GM21390 (cell line): Measurements from ENCODE around the gene ARID4A.
A peak's percentile ranks its signal among the peaks of the same experiment; 100 is the strongest.
"Not testable (repeated sequence)": the region's sequence is repeated elsewhere in the genome, so short reads cannot be mapped to it uniquely, and the experiment has no call there.

ENCODE experiments used
- ATAC-seq: cut with Tn5 transposase; IDR thresholded peaks from one replicate; pipeline ENCODE4 v1.9.1; 2021; ENCODE audit not compliant: unreplicated experiment

The ARID4A gene

GRCh38 chr14:58288106-58288792 lies 10.1 kb upstream of the ARID4A start:
- ATAC-seq: no peak

DNA sequence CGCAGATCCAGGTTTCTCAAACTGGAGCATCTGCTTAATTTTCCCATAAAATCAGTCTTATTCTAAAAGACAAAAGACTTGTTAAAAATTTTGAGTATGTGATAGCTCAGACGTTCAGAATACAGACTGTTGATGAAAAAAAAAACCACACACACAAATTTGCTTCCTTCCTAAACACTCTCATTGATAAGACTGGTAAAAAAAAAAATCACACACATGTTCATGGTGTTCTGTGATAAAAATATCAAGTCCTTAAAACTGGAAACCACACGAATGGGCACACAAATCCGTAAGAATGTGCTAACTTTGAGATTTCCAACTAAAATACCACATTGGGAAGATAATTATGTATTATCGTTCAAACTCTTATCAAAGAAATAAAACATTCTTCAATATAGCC lies 6.7 kb upstream of the ARID4A start:
- no peak for ATAC-seq

GRCh38 chr14:58292187-58292586 lies 6.2 kb upstream of the ARID4A start:
- ATAC-seq: no peak

GRCh38 chr14:58294201-58294600 lies 4.2 kb upstream of the ARID4A start:
- ATAC-seq: no peak

- no peak for ATAC-seq
Measured at GRCh38 chr14:58296726-58297125, 1.6 kb upstream of the ARID4A start.

GRCh38 chr14:58297412-58297761 lies 968 bp upstream of the ARID4A start:
- ATAC-seq: no peak

GRCh38 chr14:58297762-58298476 lies 436 bp upstream of the ARID4A start:
- ATAC-seq: peak; percentile 83

- no peak for ATAC-seq
Measured at GRCh38 chr14:58299401-58300330, 1.3 kb downstream of the ARID4A start.

DNA sequence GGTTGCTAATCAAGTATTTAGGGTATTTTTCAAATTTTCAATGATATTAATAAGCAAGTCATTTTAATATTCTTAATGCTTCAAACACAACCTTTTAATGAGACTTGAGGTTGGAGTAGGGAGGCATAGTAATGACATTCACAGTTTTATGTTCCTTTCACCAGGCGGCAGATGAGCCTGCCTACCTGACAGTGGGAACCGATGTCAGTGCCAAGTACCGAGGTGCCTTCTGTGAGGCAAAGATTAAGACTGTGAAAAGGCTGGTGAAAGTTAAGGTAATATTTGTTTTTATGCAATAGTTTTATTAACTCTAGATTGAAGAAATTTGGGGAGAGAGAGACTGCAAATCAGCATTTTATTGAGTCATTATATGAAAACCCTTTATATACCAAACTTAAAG lies 3.1 kb downstream of the ARID4A start:
- no peak for ATAC-seq

DNA sequence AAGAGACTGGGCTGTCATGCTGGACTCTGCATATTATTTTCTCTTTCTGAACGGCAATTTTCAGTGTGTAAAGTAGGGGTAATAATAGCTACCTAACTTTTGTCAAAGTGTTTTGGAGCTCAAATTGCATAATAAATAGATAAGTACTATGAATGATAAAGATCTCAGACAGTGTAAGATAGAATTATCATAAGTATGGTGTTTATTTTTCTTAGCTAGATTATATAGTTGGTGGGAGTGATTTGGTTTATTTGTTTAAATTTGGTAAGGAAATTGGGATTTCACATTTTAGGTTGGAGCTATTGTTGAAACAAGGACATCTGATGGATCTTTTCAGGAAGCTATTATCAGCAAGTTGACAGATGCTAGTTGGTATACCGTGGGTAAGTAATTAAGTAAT lies 7.4 kb downstream of the ARID4A start:
- no peak for ATAC-seq

DNA sequence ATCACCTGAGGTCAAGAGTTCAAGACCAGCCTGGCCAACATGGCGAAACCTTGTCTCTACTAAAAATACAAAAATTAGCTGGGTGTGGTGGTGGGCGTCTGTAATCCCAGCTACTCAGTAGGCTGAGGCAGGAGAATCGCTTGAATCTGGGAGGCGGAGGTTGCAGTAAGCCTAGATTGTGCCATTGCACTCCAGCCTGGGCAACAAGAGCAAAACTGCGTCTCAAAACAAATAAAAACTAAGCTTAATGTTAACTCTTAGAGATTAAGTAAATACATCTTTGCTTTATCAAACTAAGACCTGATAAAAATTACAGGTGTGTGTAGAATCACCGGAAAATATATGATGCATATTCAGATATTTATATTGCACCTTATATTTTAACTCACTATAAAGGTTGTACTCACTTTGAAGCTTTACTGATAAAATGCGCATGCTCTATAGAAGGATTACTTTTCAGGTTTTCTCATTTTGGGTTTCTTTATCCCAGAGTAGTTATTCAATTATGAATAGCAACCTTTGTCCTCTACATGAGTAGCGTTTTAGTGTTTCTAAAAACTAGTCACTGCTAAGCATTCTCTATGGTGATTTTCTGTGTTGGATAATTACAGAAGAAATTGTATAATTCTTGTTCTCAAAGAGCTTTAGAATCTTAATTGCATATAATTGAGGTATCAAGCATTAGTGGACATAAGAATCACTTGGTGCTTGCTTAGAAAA lies 9.4 kb downstream of the ARID4A start:
- no peak for ATAC-seq

GRCh38 chr14:58309086-58309485 lies 10.7 kb downstream of the ARID4A start:
- no peak for ATAC-seq

DNA sequence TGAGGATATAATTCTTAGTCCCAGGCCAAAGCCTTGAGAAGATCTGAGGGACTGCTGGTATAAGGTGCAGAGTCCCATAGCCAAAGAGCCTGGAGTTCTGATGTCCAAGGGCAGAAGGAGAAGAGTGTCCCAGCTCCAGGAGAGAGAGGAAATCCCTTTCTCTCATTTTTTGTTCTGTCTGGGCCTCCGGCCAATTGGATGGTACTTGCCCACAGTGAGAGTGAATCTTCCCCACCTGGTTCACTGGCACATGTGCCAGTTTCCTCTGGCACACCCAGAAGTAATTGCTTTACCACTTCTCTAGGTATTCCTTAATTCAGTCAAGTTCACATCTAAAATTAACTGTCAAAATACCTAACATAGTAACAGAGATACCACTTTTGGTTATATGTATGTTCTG lies 15.3 kb downstream of the ARID4A start:
- no peak for ATAC-seq

- no peak for ATAC-seq
Measured at GRCh38 chr14:58315606-58316005, 17.3 kb downstream of the ARID4A start.

GRCh38 chr14:58327019-58327418 lies 28.7 kb downstream of the ARID4A start:
- ATAC-seq: no peak

DNA sequence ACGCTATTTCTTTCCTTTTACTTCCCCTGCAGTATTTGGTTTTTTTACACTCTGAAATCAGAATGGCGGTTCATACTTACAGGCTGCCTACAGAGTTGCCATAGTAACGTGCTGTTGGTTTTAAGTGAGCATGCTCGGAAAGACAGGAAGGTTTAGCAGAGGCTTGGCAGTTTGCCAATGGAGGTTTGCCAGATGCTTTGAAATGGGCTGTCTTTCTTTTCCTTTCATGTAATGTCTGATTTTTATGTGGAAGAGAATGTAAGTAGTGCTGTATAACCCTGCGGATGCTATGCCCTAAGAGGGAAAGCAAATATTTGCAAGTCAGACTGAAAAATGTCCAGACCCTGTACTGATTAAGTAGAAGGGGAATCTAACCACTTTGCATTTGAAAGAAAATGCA lies 32.8 kb downstream of the ARID4A start:
- peak; percentile 96 for ATAC-seq

- ATAC-seq: no peak
Measured at GRCh38 chr14:58332561-58332960, 34.2 kb downstream of the ARID4A start.

DNA sequence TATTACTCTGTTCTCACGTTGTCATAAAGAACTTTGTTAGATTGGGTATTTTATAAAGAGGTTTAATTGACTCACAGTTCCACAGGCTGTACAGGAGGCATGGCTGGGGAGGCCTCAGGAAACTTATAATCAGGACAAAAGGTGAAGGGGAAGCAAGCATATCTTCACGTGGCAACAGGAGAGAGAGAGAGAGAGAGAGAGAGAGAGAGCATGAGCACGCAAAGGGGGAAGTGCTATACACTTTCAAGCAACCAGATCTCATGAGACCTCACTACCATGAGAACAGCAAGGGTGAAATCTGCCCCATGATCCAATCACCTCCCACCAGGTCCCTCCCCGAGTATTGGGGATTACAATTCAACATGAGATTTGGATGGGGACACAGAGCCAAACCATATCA lies 41.3 kb downstream of the ARID4A start:
- ATAC-seq: not testable (repeated sequence)

DNA sequence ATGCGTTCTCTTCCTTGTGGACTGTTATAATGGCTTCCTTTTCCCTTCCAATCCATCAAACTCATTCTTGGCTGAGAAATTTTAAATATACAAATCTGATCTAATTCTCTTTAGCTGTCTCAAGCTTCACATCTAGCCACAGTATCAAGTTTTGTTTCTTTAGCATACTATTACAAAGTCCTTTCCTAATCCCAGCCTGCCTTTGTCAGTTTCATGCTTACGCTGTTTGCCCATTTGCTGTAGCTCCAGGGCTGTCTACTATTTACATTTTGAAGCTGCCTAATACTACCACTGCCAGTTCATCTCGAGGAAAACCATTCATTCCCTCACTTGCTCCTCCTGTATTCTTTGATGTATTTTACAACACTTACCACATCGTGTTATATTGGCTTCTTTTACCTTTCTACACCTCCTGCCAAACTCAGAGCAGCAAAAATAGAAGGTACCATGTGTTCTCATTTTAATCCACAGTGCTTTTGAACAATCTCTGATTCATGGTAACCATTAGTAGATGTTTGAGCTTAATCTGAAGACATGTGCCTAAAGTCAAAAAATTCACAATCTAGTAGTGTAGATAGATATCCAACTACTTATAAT lies 42.9 kb downstream of the ARID4A start:
- ATAC-seq: no peak

- not testable (repeated sequence) for ATAC-seq
Measured at GRCh38 chr14:58343535-58343934, 45.2 kb downstream of the ARID4A start.
